ENCODE data around the gene RTN4R. TPM values are rescaled to one million over a fixed set of nuclear protein-coding genes. Genes with fewer than 3 reads are reported as not detected.

The RTN4R gene
- total and polyA plus RNA-seq, 5 donors from 2014 or later: 1.2 to 3.3 (median 1.3) TPM

GRCh38 chr22:20227363-20227762 is 40.8 kb downstream of the RTN4R start:
- H3K27ac Mint-ChIP-seq: no peak overlapping the region
- H3K4me3 Mint-ChIP-seq: no peak overlapping the region
- no peak overlapping the region for H3K4me3 ChIP-seq (ENCODE audit: low read depth, low read length)
- H3K4me1 ChIP-seq (ENCODE audit: control insufficient read depth, insufficient read depth, low read length, poor library complexity, severe bottlenecking): no peaks in the 10 kb centered on the region
- no peaks in the 10 kb centered on the region for H3K9me3 ChIP-seq (ENCODE audit: control insufficient read depth in 2 of 2, low read length in 2 of 2)
- DNase-seq (no peak), ATAC-seq (ENCODE audit: low read depth in 2 of 2) (no peak)
- H3K27me3 ChIP-seq (ENCODE audit: control insufficient read depth, insufficient read depth, low read length): no peaks in the 10 kb centered on the region
- peaks cover 0 to 2% (median 0%) of the 10 kb centered on the region in 4 donors for H3K4me1 Mint-ChIP-seq
- H3K27ac ChIP-seq (ENCODE audit: insufficient read depth, low read length, poor library complexity, severe bottlenecking): no peak overlapping the region
- H3K36me3 Mint-ChIP-seq: no peaks in the 10 kb centered on the region
- no peaks in the 10 kb centered on the region for H3K36me3 ChIP-seq (ENCODE audit: control insufficient read depth, insufficient read depth, low read length)
- no peaks in the 10 kb centered on the region for H3K9me3 Mint-ChIP-seq
- no peaks in the 10 kb centered on the region for H3K27me3 Mint-ChIP-seq

GRCh38 chr22:20226760-20227350 is 41.3 kb downstream of the RTN4R start:
- Histone ChIP-seq H3K27me3 (ENCODE audit: control insufficient read depth, insufficient read depth, low read length) (no peaks in the 10 kb centered on the region), H3K4me1 (ENCODE audit: control insufficient read depth, insufficient read depth, low read length, poor library complexity, severe bottlenecking) (no peaks in the 10 kb centered on the region), H3K9me3 (ENCODE audit: control insufficient read depth in 2 of 2, low read length in 2 of 2) (no peaks in the 10 kb centered on the region), H3K36me3 (ENCODE audit: control insufficient read depth, insufficient read depth, low read length) (no peaks in the 10 kb centered on the region), H3K4me3 (ENCODE audit: low read depth, low read length) (no peak overlapping the region), H3K27ac (ENCODE audit: insufficient read depth, low read length, poor library complexity, severe bottlenecking) (no peak overlapping the region)
- no peak for ATAC-seq (ENCODE audit: low read depth in 2 of 2)
- no peak overlapping the region for H3K4me3 Mint-ChIP-seq
- H3K9me3 Mint-ChIP-seq: no peaks in the 10 kb centered on the region
- DNase-seq: no peak
- no peaks in the 10 kb centered on the region for H3K27me3 Mint-ChIP-seq
- H3K4me1 Mint-ChIP-seq: peaks cover 0 to 2% (median 0%) of the 10 kb centered on the region in 4 donors
- H3K36me3 Mint-ChIP-seq: no peaks in the 10 kb centered on the region
- H3K27ac Mint-ChIP-seq: no peak overlapping the region

- ATAC-seq (ENCODE audit: low read depth in 2 of 2): no peak
- H3K36me3 Mint-ChIP-seq: no peaks in the 10 kb centered on the region
- H3K4me1 Mint-ChIP-seq: peaks cover 0 to 2% (median 0%) of the 10 kb centered on the region in 4 donors
- H3K36me3 ChIP-seq (ENCODE audit: control insufficient read depth, insufficient read depth, low read length): no peaks in the 10 kb centered on the region
- no peak overlapping the region for H3K27ac ChIP-seq (ENCODE audit: insufficient read depth, low read length, poor library complexity, severe bottlenecking)
- H3K4me1 ChIP-seq (ENCODE audit: control insufficient read depth, insufficient read depth, low read length, poor library complexity, severe bottlenecking): no peaks in the 10 kb centered on the region
- no peaks in the 10 kb centered on the region for H3K27me3 ChIP-seq (ENCODE audit: control insufficient read depth, insufficient read depth, low read length)
- no peak overlapping the region for H3K4me3 Mint-ChIP-seq
- no peak overlapping the region for H3K4me3 ChIP-seq (ENCODE audit: low read depth, low read length)
- H3K9me3 ChIP-seq (ENCODE audit: control insufficient read depth in 2 of 2, low read length in 2 of 2): no peaks in the 10 kb centered on the region
- DNase-seq: no peak
- no peaks in the 10 kb centered on the region for H3K27me3 Mint-ChIP-seq
- H3K9me3 Mint-ChIP-seq: no peaks in the 10 kb centered on the region
- H3K27ac Mint-ChIP-seq: peak overlapping the region in 1 of 3 donors; percentile 42
Observed at GRCh38 chr22:20226077-20226716, 41.9 kb downstream of the RTN4R start.

GRCh38 chr22:20225693-20225966 is 42.5 kb downstream of the RTN4R start:
- no peak overlapping the region for H3K27ac ChIP-seq (ENCODE audit: insufficient read depth, low read length, poor library complexity, severe bottlenecking)
- ATAC-seq (ENCODE audit: low read depth in 2 of 2) (no peak), DNase-seq (no peak)
- H3K4me3 Mint-ChIP-seq: no peak overlapping the region
- H3K27me3 ChIP-seq (ENCODE audit: control insufficient read depth, insufficient read depth, low read length): no peaks in the 10 kb centered on the region
- no peaks in the 10 kb centered on the region for H3K4me1 ChIP-seq (ENCODE audit: control insufficient read depth, insufficient read depth, low read length, poor library complexity, severe bottlenecking)
- no peaks in the 10 kb centered on the region for H3K9me3 ChIP-seq (ENCODE audit: control insufficient read depth in 2 of 2, low read length in 2 of 2)
- peaks cover 0 to 2% (median 0%) of the 10 kb centered on the region in 4 donors for H3K4me1 Mint-ChIP-seq
- no peak overlapping the region for H3K4me3 ChIP-seq (ENCODE audit: low read depth, low read length)
- peak overlapping the region in 2 of 3 donors; percentile 42 to 71 for H3K27ac Mint-ChIP-seq
- no peaks in the 10 kb centered on the region for H3K27me3 Mint-ChIP-seq
- H3K9me3 Mint-ChIP-seq: no peaks in the 10 kb centered on the region
- no peaks in the 10 kb centered on the region for H3K36me3 Mint-ChIP-seq
- H3K36me3 ChIP-seq (ENCODE audit: control insufficient read depth, insufficient read depth, low read length): no peaks in the 10 kb centered on the region

GRCh38 chr22:20224917-20225692 is 43.0 kb downstream of the RTN4R start:
- no peaks in the 10 kb centered on the region for H3K27me3 Mint-ChIP-seq
- Histone ChIP-seq H3K27ac (ENCODE audit: insufficient read depth, low read length, poor library complexity, severe bottlenecking) (no peak overlapping the region), H3K9me3 (ENCODE audit: control insufficient read depth in 2 of 2, low read length in 2 of 2) (no peaks in the 10 kb centered on the region), H3K36me3 (ENCODE audit: control insufficient read depth, insufficient read depth, low read length) (no peaks in the 10 kb centered on the region), H3K4me3 (ENCODE audit: low read depth, low read length) (no peak overlapping the region), H3K27me3 (ENCODE audit: control insufficient read depth, insufficient read depth, low read length) (no peaks in the 10 kb centered on the region), H3K4me1 (ENCODE audit: control insufficient read depth, insufficient read depth, low read length, poor library complexity, severe bottlenecking) (no peaks in the 10 kb centered on the region)
- H3K9me3 Mint-ChIP-seq: no peaks in the 10 kb centered on the region
- peaks cover 0 to 2% (median 0%) of the 10 kb centered on the region in 4 donors for H3K4me1 Mint-ChIP-seq
- DNase-seq (no peak), ATAC-seq (ENCODE audit: low read depth in 2 of 2) (no peak)
- no peaks in the 10 kb centered on the region for H3K36me3 Mint-ChIP-seq
- H3K4me3 Mint-ChIP-seq: no peak overlapping the region
- H3K27ac Mint-ChIP-seq: peak overlapping the region in 2 of 3 donors; percentile 59 to 75

GRCh38 chr22:20224256-20224626 is 43.9 kb downstream of the RTN4R start:
- Histone ChIP-seq H3K4me3 (ENCODE audit: low read depth, low read length) (no peak overlapping the region), H3K27me3 (ENCODE audit: control insufficient read depth, insufficient read depth, low read length) (no peaks in the 10 kb centered on the region), H3K36me3 (ENCODE audit: control insufficient read depth, insufficient read depth, low read length) (no peaks in the 10 kb centered on the region), H3K9me3 (ENCODE audit: control insufficient read depth in 2 of 2, low read length in 2 of 2) (no peaks in the 10 kb centered on the region), H3K4me1 (ENCODE audit: control insufficient read depth, insufficient read depth, low read length, poor library complexity, severe bottlenecking) (no peaks in the 10 kb centered on the region), H3K27ac (ENCODE audit: insufficient read depth, low read length, poor library complexity, severe bottlenecking) (no peak overlapping the region)
- no peak for DNase-seq
- no peaks in the 10 kb centered on the region for H3K9me3 Mint-ChIP-seq
- H3K27me3 Mint-ChIP-seq: no peaks in the 10 kb centered on the region
- peak overlapping the region in 2 of 3 donors; percentile 59 to 75 for H3K27ac Mint-ChIP-seq
- ATAC-seq (ENCODE audit: low read depth in 2 of 2): no peak
- peaks cover 0 to 2% (median 0%) of the 10 kb centered on the region in 4 donors for H3K4me1 Mint-ChIP-seq
- peak overlapping the region in 1 of 4 donors; percentile 86 for H3K4me3 Mint-ChIP-seq
- H3K36me3 Mint-ChIP-seq: no peaks in the 10 kb centered on the region

- H3K4me3 Mint-ChIP-seq: no peak overlapping the region
- DNase-seq (no peak), ATAC-seq (ENCODE audit: low read depth in 2 of 2) (no peak)
- H3K4me3 ChIP-seq (ENCODE audit: low read depth, low read length): no peak overlapping the region
- no peaks in the 10 kb centered on the region for H3K36me3 Mint-ChIP-seq
- H3K4me1 Mint-ChIP-seq: peaks cover 0 to 2% (median 0%) of the 10 kb centered on the region in 4 donors
- H3K27ac ChIP-seq (ENCODE audit: insufficient read depth, low read length, poor library complexity, severe bottlenecking): no peak overlapping the region
- H3K9me3 Mint-ChIP-seq: no peaks in the 10 kb centered on the region
- no peaks in the 10 kb centered on the region for H3K4me1 ChIP-seq (ENCODE audit: control insufficient read depth, insufficient read depth, low read length, poor library complexity, severe bottlenecking)
- H3K27me3 Mint-ChIP-seq: no peaks in the 10 kb centered on the region
- H3K9me3 ChIP-seq (ENCODE audit: control insufficient read depth in 2 of 2, low read length in 2 of 2): no peaks in the 10 kb centered on the region
- H3K36me3 ChIP-seq (ENCODE audit: control insufficient read depth, insufficient read depth, low read length): no peaks in the 10 kb centered on the region
- no peaks in the 10 kb centered on the region for H3K27me3 ChIP-seq (ENCODE audit: control insufficient read depth, insufficient read depth, low read length)
- H3K27ac Mint-ChIP-seq: no peak overlapping the region
Observed at GRCh38 chr22:20223421-20224255, 44.5 kb downstream of the RTN4R start.

Measured in CD4-positive, CD25-positive, alpha-beta regulatory T cell (primary cell).